Gastrocnemius medialis (tissue), 4 donors: ENCODE data around the gene PCDHGA7.

ENCODE experiments used
- CTCF ChIP-seq, 5 experiments: fragments of 450-650 bp in 3 of 5; fragments of 200-600 bp in 2 of 5; sonication (generic) in 2 of 5; IDR thresholded peaks in 4 of 5; conservative IDR thresholded peaks in 1 of 5; 1 replicate in 4 of 5; 2 replicates in 1 of 5; pipeline ENCODE4 v1.5.1; 2016 to 2019; ENCODE audit warnings: antibody characterized with exemption in 5 of 5, mild to moderate bottlenecking in 3 of 5, moderate library complexity in 3 of 5
- POLR2A ChIP-seq, 2 donors: fragments of 450-650 bp; IDR thresholded peaks; one replicate each; pipeline ENCODE4 v1.6.1; 2017; ENCODE audit warnings: antibody characterized with exemption in 2 of 2, mild to moderate bottlenecking in 2 of 2, moderate library complexity in 2 of 2

GRCh38 chr5:141343953-141344463, 38.5 kb upstream of the PCDHGA7 start:
- TF ChIP-seq CTCF (IDR thresholded peaks at IDR 0.05 in 4 of 5, conservative IDR thresholded peaks at IDR 0.05 in 1 of 5) = no peak
- TF ChIP-seq POLR2A (IDR thresholded peaks at IDR 0.05) = no peak
